MCF 10A (cell line): ENCODE measurements around the gene CHD1. TPM values are rescaled to one million over a fixed set of nuclear protein-coding genes. Genes with fewer than 3 reads are reported as not detected.

Experiments used
- BruUV-seq: library from RNA; stranded (reverse); fragments of 400-500 nt; replicated peaks from 2 replicates; lab custom pipeline; 2021; lab: Mats Ljungman, UMichigan
- CTCF ChIA-PET: fragments of 300-600 bp; sonication (Branson Sonifier 250); formaldehyde crosslinking; extraction: SDS; loops from one replicate; lab custom pipeline; 2021; ENCODE audit warnings: antibody characterized with exemption, inconsistent platforms; lab: Yijun Ruan, JAX
- POLR2A ChIA-PET: fragments of 300-600, 350-650 bp; sonication (Branson Sonifier 250); formaldehyde crosslinking; extraction: SDS; loops from one replicate; lab custom pipeline; 2020; ENCODE audit warnings: antibody characterized with exemption, inconsistent platforms; lab: Yijun Ruan, JAX
- DNase-seq: peaks from one replicate; pipeline ENCODE4 v3.0.0-alpha.2; 2018; ENCODE audit not compliant: unreplicated experiment
- H3K27ac Mint-ChIP-seq: one replicate; pipeline ENCODE4 v1.8.0; 2022; ENCODE audit warnings: mild to moderate bottlenecking, low read depth, mixed read lengths; ENCODE audit not compliant: unreplicated experiment
- H3K27me3 Mint-ChIP-seq: one replicate; pipeline ENCODE4 v1.8.0; 2022; ENCODE audit warnings: mixed read lengths; ENCODE audit not compliant: insufficient read depth, unreplicated experiment
- H3K36me3 Mint-ChIP-seq: one replicate; pipeline ENCODE4 v1.8.0; 2022; ENCODE audit warnings: mild to moderate bottlenecking, moderate library complexity, mixed read lengths; ENCODE audit not compliant: insufficient read depth, unreplicated experiment
- H3K4me1 Mint-ChIP-seq: one replicate; pipeline ENCODE4 v1.8.0; 2022; ENCODE audit warnings: mixed read lengths; ENCODE audit not compliant: insufficient read depth, unreplicated experiment
- H3K4me3 Mint-ChIP-seq: one replicate; pipeline ENCODE4 v1.8.0; 2022; ENCODE audit warnings: mild to moderate bottlenecking, moderate library complexity, mixed read lengths; ENCODE audit not compliant: unreplicated experiment
- H3K9me3 Mint-ChIP-seq: one replicate; pipeline ENCODE4 v1.8.0; 2022; ENCODE audit warnings: mixed read lengths; ENCODE audit not compliant: unreplicated experiment
- CTCF ChIP-seq: fragments of 200-600 bp; IDR thresholded peaks from one replicate; pipeline ENCODE4 v1.8.0; 2022; ENCODE audit warnings: antibody characterized with exemption, mild to moderate bottlenecking; ENCODE audit not compliant: unreplicated experiment
- intact Hi-C: fragments of 100-400 bp; cut with micrococcal nuclease; formaldehyde crosslinking; loops from 2 replicates; pipeline ENCODE4 v1.14.1; 2022
- total RNA-seq: library from RNA; stranded (reverse); gene quantifications from 2 replicates; pipeline ENCODE4 v1.2.3, GENCODE V29; 2022

The CHD1 gene
- total RNA-seq, 1 experiment from 2014 or later = 54.7 TPM

GRCh38 chr5:98936948-98937715 is 8.3 kb upstream of the CHD1 start:
- ChIA-PET POLR2A (interaction anchor here (0.7 to 8.9 kb wide), 4 partner anchors 8 to 166 kb away, joined by 3 to 167 read pairs (median 4); partner anchors contain the start of gene CHD1), CTCF (interaction anchor here (0.8 kb wide), 1 partner anchor 91 kb away, joined by 3 read pairs; no protein-coding TSS in a partner anchor)
- H3K4me3 Mint-ChIP-seq = no peak overlapping the region
- DNase-seq = no peak
- BruUV-seq = no TSS peak
- no peak overlapping the region for H3K27ac Mint-ChIP-seq
- H3K36me3 Mint-ChIP-seq = peaks cover 24% of the 10 kb centered on the region
- intact Hi-C loops = no loop called here
- peaks cover 48% of the 10 kb centered on the region for H3K4me1 Mint-ChIP-seq
- H3K9me3 Mint-ChIP-seq = no peaks in the 10 kb centered on the region
- no peaks in the 10 kb centered on the region for H3K27me3 Mint-ChIP-seq
- TF ChIP-seq CTCF = no peak

- POLR2A ChIA-PET = interaction anchor here (1.6 to 2.6 kb wide), 2 partner anchors 9 to 13 kb away, joined by 4 to 9 read pairs; no protein-coding TSS in a partner anchor
- no TSS peak for BruUV-seq
- CTCF ChIA-PET = interaction anchor here (0.5 to 1.3 kb wide), 5 partner anchors 43 to 1752 kb away, joined by 3 to 5 read pairs (median 4); no protein-coding TSS in a partner anchor
- TF ChIP-seq CTCF = no peak
- DNase-seq = no peak
- intact Hi-C loops = no loop called here
- Mint-ChIP-seq H3K4me1 (peaks cover 34% of the 10 kb centered on the region), H3K4me3 (no peak overlapping the region), H3K27ac (no peak overlapping the region), H3K9me3 (no peaks in the 10 kb centered on the region), H3K36me3 (peaks cover 31% of the 10 kb centered on the region), H3K27me3 (no peaks in the 10 kb centered on the region)
Observed at GRCh38 chr5:98935206-98935605, 6.4 kb upstream of the CHD1 start.

- BruUV-seq = no TSS peak
- peaks cover 32% of the 10 kb centered on the region for H3K4me1 Mint-ChIP-seq
- CTCF ChIA-PET = interaction anchor here (0.7 kb wide), 1 partner anchor 70 kb away, joined by 3 read pairs; no protein-coding TSS in a partner anchor
- no peaks in the 10 kb centered on the region for H3K9me3 Mint-ChIP-seq
- DNase-seq = peak; percentile 49
- intact Hi-C loops = no loop called here
- H3K27me3 Mint-ChIP-seq = no peaks in the 10 kb centered on the region
- peak overlapping the region; percentile 5 for H3K27ac Mint-ChIP-seq
- no peak overlapping the region for H3K4me3 Mint-ChIP-seq
- no peak for TF ChIP-seq CTCF
- POLR2A ChIA-PET = interaction anchor here (1.6 to 2.6 kb wide), 2 partner anchors 9 to 13 kb away, joined by 4 to 9 read pairs; no protein-coding TSS in a partner anchor
- H3K36me3 Mint-ChIP-seq = peaks cover 28% of the 10 kb centered on the region
Observed at GRCh38 chr5:98934546-98934945, 5.7 kb upstream of the CHD1 start.

- no peak for DNase-seq
- Mint-ChIP-seq H3K9me3 (no peaks in the 10 kb centered on the region), H3K4me1 (peaks cover 26% of the 10 kb centered on the region), H3K36me3 (peaks cover 29% of the 10 kb centered on the region), H3K4me3 (no peak overlapping the region), H3K27ac (peak overlapping the region; percentile 5), H3K27me3 (no peaks in the 10 kb centered on the region)
- POLR2A ChIA-PET = interaction anchor here (0.8 to 2.6 kb wide), 2 partner anchors 10 to 23 kb away, joined by 3 to 9 read pairs; no protein-coding TSS in a partner anchor
- no TSS peak for BruUV-seq
- no peak for TF ChIP-seq CTCF
- CTCF ChIA-PET = no interaction called here
- intact Hi-C loops = no loop called here
Observed at GRCh38 chr5:98933445-98934072, 4.8 kb upstream of the CHD1 start.
